ENCODE measurements around the gene FAM131A.
A peak's percentile ranks its signal among the peaks of the same experiment; 100 is the strongest.

FAM131A gene

GRCh38 chr3:184371570-184372018 lies 34.2 kb downstream of the FAM131A start:
- TF ChIP-seq, protein P1, sequence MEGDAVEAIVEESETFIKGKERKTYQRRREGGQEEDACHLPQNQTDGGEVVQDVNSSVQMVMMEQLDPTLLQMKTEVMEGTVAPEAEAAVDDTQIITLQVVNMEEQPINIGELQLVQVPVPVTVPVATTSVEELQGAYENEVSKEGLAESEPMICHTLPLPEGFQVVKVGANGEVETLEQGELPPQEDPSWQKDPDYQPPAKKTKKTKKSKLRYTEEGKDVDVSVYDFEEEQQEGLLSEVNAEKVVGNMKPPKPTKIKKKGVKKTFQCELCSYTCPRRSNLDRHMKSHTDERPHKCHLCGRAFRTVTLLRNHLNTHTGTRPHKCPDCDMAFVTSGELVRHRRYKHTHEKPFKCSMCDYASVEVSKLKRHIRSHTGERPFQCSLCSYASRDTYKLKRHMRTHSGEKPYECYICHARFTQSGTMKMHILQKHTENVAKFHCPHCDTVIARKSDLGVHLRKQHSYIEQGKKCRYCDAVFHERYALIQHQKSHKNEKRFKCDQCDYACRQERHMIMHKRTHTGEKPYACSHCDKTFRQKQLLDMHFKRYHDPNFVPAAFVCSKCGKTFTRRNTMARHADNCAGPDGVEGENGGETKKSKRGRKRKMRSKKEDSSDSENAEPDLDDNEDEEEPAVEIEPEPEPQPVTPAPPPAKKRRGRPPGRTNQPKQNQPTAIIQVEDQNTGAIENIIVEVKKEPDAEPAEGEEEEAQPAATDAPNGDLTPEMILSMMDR (IDR thresholded peaks at IDR 0.05), result peak; percentile 72
- Histone ChIP-seq H3K27ac (no peak overlapping the region), H3K4me3 (no peak overlapping the region)
- no peak for DNase-seq (ENCODE audit: low spot score)

DNA sequence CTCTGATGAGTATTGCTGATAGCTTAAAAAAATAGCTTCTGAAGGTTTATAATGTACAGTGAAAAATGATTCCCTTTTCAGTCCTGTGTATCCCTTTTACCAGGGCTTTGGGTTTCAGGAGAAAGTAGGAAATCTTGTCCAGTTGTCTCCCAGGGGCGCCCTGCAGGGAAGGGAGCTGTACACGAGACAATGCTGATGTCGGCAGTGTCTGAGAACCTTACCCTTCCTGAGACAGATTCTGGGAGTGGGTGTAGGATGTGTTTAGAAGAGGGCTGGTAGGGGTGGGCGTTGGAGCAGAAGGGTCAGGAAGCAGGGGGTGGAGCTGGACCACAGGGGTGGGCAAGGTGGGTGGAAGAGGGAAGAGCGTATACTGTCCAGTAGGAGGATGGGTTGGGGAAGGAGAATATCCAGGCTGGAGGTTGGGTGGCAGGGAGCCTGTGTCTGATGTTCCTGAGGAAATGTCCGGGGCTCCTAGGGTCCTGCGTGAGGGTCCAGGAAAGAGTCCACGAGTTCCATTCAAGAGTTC lies 35.0 kb downstream of the FAM131A start:
- TF ChIP-seq, protein P1 (IDR thresholded peaks at IDR 0.05), result no peak

DNA sequence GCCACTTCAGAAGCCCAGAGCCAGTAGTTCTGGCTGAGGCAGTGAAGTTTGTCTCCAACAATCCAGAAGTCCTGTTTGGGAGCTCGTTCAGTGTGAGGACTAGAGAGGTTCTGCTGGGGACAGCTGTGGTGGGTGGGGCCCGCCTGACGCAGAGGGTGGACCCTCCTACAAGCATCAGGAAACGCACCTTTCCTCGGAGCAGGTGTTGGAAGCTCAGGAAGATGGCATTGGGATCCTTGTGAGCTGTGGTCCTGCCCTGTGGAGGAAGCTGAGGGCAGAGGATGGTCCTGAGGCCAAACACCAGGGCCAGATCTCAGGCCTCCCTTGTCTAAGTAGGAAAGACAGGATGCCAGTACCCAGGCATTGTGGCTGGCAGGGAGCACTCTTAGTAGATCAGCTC lies 35.5 kb downstream of the FAM131A start:
- Histone ChIP-seq H3K27ac (peak overlapping the region in 1 of 2 donors; percentile 20), H3K4me3 (no peak overlapping the region)
- TF ChIP-seq, protein P1 (IDR thresholded peaks at IDR 0.05), result no peak
- no peak for DNase-seq (ENCODE audit: low spot score)

More for the DNA sequence above, 35.0 kb downstream of the FAM131A start:
- Histone ChIP-seq H3K27ac (no peak overlapping the region), H3K4me3 (no peak overlapping the region)
- DNase-seq (ENCODE audit: low spot score), result no peak

DNA sequence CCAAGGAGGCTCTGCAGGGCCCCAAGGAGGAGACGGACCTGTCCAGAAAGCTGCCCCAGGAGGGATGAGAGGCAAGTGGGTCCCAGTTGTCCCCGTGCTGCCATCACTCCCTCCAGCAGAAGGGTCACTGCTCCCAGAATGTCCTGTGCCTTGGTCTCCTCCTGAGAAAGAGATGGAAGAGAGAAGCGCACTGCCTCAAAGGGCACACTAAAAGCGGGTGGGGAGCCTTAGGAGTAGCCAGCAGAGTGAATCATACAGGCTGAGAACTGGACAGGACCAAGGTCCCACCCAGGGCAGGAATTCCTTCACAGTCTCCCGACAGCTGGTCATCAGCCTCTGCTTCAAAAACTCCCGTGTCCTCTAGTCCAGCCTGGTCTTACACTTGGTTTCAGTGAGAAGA lies 36.0 kb downstream of the FAM131A start:
- peak overlapping the region in 1 of 2 donors; percentile 20 for H3K27ac ChIP-seq
- TF ChIP-seq, protein P1 (IDR thresholded peaks at IDR 0.05), result no peak

DNA sequence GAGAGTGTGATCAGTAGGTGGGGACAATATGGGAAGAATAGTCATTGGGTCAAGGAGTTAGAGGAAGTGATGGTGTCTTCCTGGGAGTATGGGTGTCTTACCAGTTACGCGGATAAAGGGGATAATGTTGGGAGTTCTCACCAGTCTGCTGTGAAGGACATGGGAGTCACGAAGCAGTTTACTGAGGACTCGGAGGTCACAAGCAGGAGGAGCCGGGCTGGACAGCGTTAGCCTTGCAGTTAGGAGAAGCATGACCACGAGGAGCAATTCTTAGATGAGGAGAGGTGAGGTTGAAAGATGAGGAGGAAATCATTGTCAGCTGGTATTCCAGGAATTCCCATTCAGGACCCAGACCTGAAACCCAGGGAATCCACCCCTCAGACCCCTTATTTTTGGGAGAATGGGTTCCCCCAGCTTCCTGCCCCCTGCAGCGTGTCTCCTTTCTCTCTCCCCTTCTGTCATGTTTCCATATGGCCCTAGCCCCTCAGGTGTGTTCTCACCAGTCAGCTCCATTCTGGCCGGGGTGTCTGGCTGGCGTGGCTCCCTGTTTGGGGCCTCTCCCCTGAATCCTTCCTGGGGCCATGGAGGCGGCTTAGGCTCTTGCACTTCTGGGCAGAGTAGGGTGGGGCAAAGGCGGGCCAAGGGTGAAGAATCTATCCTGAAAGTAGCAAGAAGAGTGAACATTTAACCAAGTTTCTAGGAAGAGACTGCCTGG lies 38.5 kb downstream of the FAM131A start:
- no peak overlapping the region for H3K4me3 ChIP-seq
- TF ChIP-seq, protein P1 (IDR thresholded peaks at IDR 0.05), result no peak
- no peak for DNase-seq (ENCODE audit: low spot score)
- H3K27ac ChIP-seq, result no peak overlapping the region

More for the DNA sequence above, 36.0 kb downstream of the FAM131A start:
- H3K4me3 ChIP-seq, result no peak overlapping the region
- DNase-seq (ENCODE audit: low spot score), result no peak

DNA sequence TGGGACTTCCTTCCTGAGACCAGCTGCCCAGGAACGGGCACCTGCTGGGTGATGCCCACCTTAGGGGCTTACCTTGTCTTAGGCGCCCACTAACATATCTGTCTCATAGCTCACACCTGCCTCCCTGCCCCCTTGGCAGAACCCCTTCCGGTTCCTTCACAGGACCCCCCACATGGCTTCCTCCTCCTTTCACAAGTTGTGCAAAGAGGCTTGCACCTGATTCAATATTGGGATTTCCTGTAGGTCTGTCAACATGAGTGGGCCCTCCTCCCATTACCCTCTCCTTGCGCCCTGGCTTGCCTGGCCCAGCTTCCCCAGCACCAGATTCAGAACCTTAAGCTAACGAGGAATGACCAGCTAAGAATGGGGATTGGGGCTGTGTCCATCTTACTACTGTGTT lies 40.0 kb downstream of the FAM131A start:
- TF ChIP-seq, protein P1 (IDR thresholded peaks at IDR 0.05), result no peak
- no peak for DNase-seq (ENCODE audit: low spot score)
- Histone ChIP-seq H3K27ac (no peak overlapping the region), H3K4me3 (no peak overlapping the region)

All from coronary artery (tissue), 2 donors.